Fibroblast of skin of back (primary cell): ENCODE measurements around the gene RCHY1.
"Not testable (repeated sequence)": the region's sequence is repeated elsewhere in the genome, so short reads cannot be mapped to it uniquely, and the experiment has no call there.

Experiments
- DNase-seq: peaks from one replicate; pipeline ENCODE4 v3.0.0-alpha.2; 2013

Gene RCHY1

GRCh38 chr4:75514949-75515612, 878 bp upstream of the RCHY1 start:
- no peak for DNase-seq

GRCh38 chr4:75513526-75514130, 575 bp downstream of the RCHY1 start:
- DNase-seq = no peak

GRCh38 chr4:75512386-75513211, 1.6 kb downstream of the RCHY1 start:
- peak; percentile 43 for DNase-seq

- no peak for DNase-seq
Measured at GRCh38 chr4:75511841-75512240, 2.4 kb downstream of the RCHY1 start.

GRCh38 chr4:75509592-75509991, 4.6 kb downstream of the RCHY1 start:
- DNase-seq = not testable (repeated sequence)

GRCh38 chr4:75505630-75506029, 8.6 kb downstream of the RCHY1 start:
- DNase-seq = no peak

GRCh38 chr4:75502671-75503070, 11.5 kb downstream of the RCHY1 start:
- no peak for DNase-seq

GRCh38 chr4:75499900-75500299, 14.3 kb downstream of the RCHY1 start:
- DNase-seq = no peak

GRCh38 chr4:75498041-75498440, 16.2 kb downstream of the RCHY1 start:
- no peak for DNase-seq

- peak; percentile 41 for DNase-seq
Measured at GRCh38 chr4:75497133-75497532, 17.1 kb downstream of the RCHY1 start.

GRCh38 chr4:75496406-75496805, 17.8 kb downstream of the RCHY1 start:
- DNase-seq = no peak

GRCh38 chr4:75495476-75495875, 18.7 kb downstream of the RCHY1 start:
- no peak for DNase-seq

- no peak for DNase-seq
Measured at GRCh38 chr4:75494563-75494962, 19.6 kb downstream of the RCHY1 start.

- DNase-seq = peak; percentile 27
Measured at GRCh38 chr4:75490155-75490554, 24.0 kb downstream of the RCHY1 start.

GRCh38 chr4:75484190-75484589, 30.0 kb downstream of the RCHY1 start:
- no peak for DNase-seq

- DNase-seq = no peak
Measured at GRCh38 chr4:75477201-75477600, 37.0 kb downstream of the RCHY1 start.

- DNase-seq = no peak
Measured at GRCh38 chr4:75470738-75471137, 43.5 kb downstream of the RCHY1 start.

- no peak for DNase-seq
Measured at GRCh38 chr4:75469896-75470295, 44.3 kb downstream of the RCHY1 start.

GRCh38 chr4:75457365-75457764, 56.8 kb downstream of the RCHY1 start:
- DNase-seq = no peak

- no peak for DNase-seq
Measured at GRCh38 chr4:75434105-75434504, 80.1 kb downstream of the RCHY1 start.

GRCh38 chr4:75432683-75433082, 81.5 kb downstream of the RCHY1 start:
- peak; percentile 6 for DNase-seq

- no peak for DNase-seq
Measured at GRCh38 chr4:75429208-75429607, 85.0 kb downstream of the RCHY1 start.
